Measurements from ENCODE around the gene HDC.

DNA sequence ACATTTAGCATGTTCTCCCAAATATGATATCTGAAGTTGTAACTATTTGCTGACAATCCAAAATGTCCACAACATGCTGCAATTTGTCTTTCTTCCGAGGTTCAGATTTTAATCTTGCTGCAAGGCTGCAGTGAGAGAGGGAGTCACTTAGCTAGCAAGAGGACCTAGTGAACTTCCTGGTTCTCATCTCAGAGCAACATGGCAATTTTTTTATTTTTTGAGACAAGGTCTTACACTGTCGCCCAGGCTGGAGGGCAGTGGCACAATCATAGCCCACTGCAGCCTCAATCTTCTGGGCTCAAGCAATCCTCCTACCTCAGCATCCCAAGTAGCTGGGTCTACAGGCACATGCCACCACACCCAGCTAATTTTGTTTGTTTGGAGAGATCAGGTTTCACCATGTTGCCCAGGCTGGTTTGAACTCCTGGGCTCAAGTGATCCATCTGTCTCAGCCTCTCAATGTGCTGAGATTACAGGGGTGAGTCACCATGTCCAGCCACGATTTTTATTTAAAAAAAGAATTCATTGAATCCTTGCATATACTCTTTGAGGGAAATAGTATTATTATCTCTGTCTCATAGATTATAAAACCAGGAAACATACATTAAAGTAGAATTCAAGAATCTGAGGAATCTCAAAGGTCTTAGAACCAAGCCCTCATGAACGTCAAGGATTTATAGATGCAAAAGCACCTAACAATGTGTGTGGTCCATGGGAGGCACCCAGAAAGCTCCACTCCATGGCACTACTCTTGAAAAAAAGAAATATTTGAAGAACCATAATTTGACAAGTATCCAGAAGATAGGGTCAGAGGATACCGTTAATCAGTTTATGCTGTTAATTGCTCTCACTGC, 9.1 kb downstream of the HDC start:
- TF ChIP-seq POLR2AphosphoS5 (IDR thresholded peaks at IDR 0.05; ENCODE audit: low read depth, low read length) (no peak), POLR2A (IDR thresholded peaks at IDR 0.05; ENCODE audit: low read depth, low read length) (no peak), POU2F2 (IDR thresholded peaks at IDR 0.05; ENCODE audit: low read depth, low read length) (no peak), TAF1 (IDR thresholded peaks at IDR 0.05; ENCODE audit: low read depth, low read length) (no peak), SPI1 (IDR thresholded peaks at IDR 0.05; ENCODE audit: low read depth, low read length) (no peak)

Measured in GM12891 (cell line).